Liver (tissue), 9 donors: ENCODE data around the gene RBM20. TPM values are rescaled to one million over a fixed set of nuclear protein-coding genes. Genes with fewer than 3 reads are reported as not detected.

ENCODE experiments used
- DNase-seq: peaks from one replicate; pipeline ENCODE4 v3.0.0-alpha.2; 2017; ENCODE audit warnings: low spot score
- H3K27ac ChIP-seq, 2 donors: one replicate each; pipeline ENCODE4 v1.7.0; 2013; ENCODE audit warnings: inconsistent platforms in 2 of 2, low read length in 2 of 2, control low read depth in 1 of 2, low read depth in 1 of 2, mild to moderate bottlenecking in 1 of 2
- H3K27me3 ChIP-seq, 4 donors: one replicate each; pipeline versions ENCODE4 v1.6.1 to v1.7.0; 2013; ENCODE audit warnings: low read length in 3 of 4, inconsistent platforms in 1 of 4, mild to moderate bottlenecking in 1 of 4, moderate library complexity in 1 of 4; ENCODE audit not compliant: control insufficient read depth in 4 of 4, insufficient read depth in 4 of 4
- H3K36me3 ChIP-seq, 4 donors: one replicate each; pipeline versions ENCODE4 v1.6.1 to v1.7.0; 2013; ENCODE audit warnings: low read length in 3 of 4, mild to moderate bottlenecking in 3 of 4, low read depth in 1 of 4, moderate library complexity in 1 of 4; ENCODE audit not compliant: control insufficient read depth in 4 of 4, insufficient read depth in 3 of 4
- H3K4me1 ChIP-seq, 4 donors: one replicate each; pipeline versions ENCODE4 v1.6.1 to v1.7.0; 2013; ENCODE audit warnings: low read length in 3 of 4, mild to moderate bottlenecking in 3 of 4, moderate library complexity in 1 of 4; ENCODE audit not compliant: control insufficient read depth in 4 of 4, insufficient read depth in 4 of 4
- H3K4me3 ChIP-seq, 3 donors: one replicate each; pipeline versions ENCODE4 v1.6.1 to v1.7.0; 2013; ENCODE audit warnings: low read length in 3 of 3, control low read depth in 1 of 3, low read depth in 1 of 3, mild to moderate bottlenecking in 1 of 3
- H3K9ac ChIP-seq, 2 donors: one replicate each; pipeline ENCODE4 v1.7.0; 2013; ENCODE audit warnings: low read length in 2 of 2, mild to moderate bottlenecking in 2 of 2, moderate library complexity in 2 of 2, control low read depth in 1 of 2, low read depth in 1 of 2
- H3K9me3 ChIP-seq, 4 donors: one replicate each; pipeline versions ENCODE4 v1.6.1 to v1.7.0; 2013; ENCODE audit warnings: low read length in 3 of 4; ENCODE audit not compliant: control insufficient read depth in 4 of 4
- ATF3 ChIP-seq: IDR thresholded peaks from 2 replicates; pipeline ENCODE4 v1.6.1; 2016; ENCODE audit warnings: antibody characterized with exemption
- CTCF ChIP-seq: fragments of 150-350 bp; IDR thresholded peaks from 2 replicates; pipeline ENCODE4 v1.5.1; 2017; ENCODE audit warnings: improper control_type of control experiment, low read depth, low read length; ENCODE audit not compliant: missing input control
- FOXA1 ChIP-seq: IDR thresholded peaks from 2 replicates; pipeline ENCODE4 v1.6.1; 2016; ENCODE audit warnings: antibody characterized with exemption
- FOXA2 ChIP-seq: IDR thresholded peaks from 2 replicates; pipeline ENCODE4 v1.6.1; 2016; ENCODE audit warnings: antibody characterized with exemption
- GABPA ChIP-seq, 2 donors: IDR thresholded peaks in 1 of 2; conservative IDR thresholded peaks in 1 of 2; 2 replicates each; pipeline ENCODE4 v1.6.1; 2016; ENCODE audit warnings: antibody characterized with exemption in 2 of 2, mild to moderate bottlenecking in 1 of 2, moderate library complexity in 1 of 2
- HNF4A ChIP-seq, 2 donors: conservative IDR thresholded peaks; 2 replicates each; pipeline ENCODE4 v1.6.1; 2016; ENCODE audit warnings: antibody characterized with exemption in 2 of 2, mild to moderate bottlenecking in 2 of 2
- HNF4G ChIP-seq: IDR thresholded peaks from 2 replicates; pipeline ENCODE4 v1.6.1; 2016; ENCODE audit warnings: antibody characterized with exemption
- JUND ChIP-seq, 2 donors: IDR thresholded peaks; 2 replicates each; pipeline ENCODE4 v1.6.1; 2016; ENCODE audit warnings: antibody characterized with exemption in 2 of 2
- MAX ChIP-seq: IDR thresholded peaks from 2 replicates; pipeline ENCODE4 v1.6.1; 2016; ENCODE audit warnings: antibody characterized with exemption
- NR2F2 ChIP-seq: IDR thresholded peaks from 2 replicates; pipeline ENCODE4 v1.6.1; 2016; ENCODE audit warnings: antibody characterized with exemption
- REST ChIP-seq: IDR thresholded peaks from 2 replicates; pipeline ENCODE4 v1.6.1; 2016; ENCODE audit warnings: antibody characterized with exemption, mild to moderate bottlenecking
- RXRA ChIP-seq, 2 donors: IDR thresholded peaks; 2 replicates each; pipeline ENCODE4 v1.6.1; 2017 to 2018; ENCODE audit warnings: antibody characterized with exemption in 2 of 2, mild to moderate bottlenecking in 1 of 2
- YY1 ChIP-seq: IDR thresholded peaks from 2 replicates; pipeline ENCODE4 v1.6.1; 2016; ENCODE audit warnings: antibody characterized with exemption, mild to moderate bottlenecking
- ZBTB33 ChIP-seq: IDR thresholded peaks from 2 replicates; pipeline ENCODE4 v1.6.1; 2016; ENCODE audit warnings: antibody characterized with exemption
- WGBS: extraction: QIAGEN DNeasy Blood & Tissue Kit; methylation state at CpG from one replicate; pipeline ENCODE4 v1.1.7; 2013; 5-methylcytosine and 5-hydroxymethylcytosine counted together
- polyA plus RNA-seq, 2 donors: library from polyadenylated mRNA; stranded (reverse) in 1 of 2; unstranded in 1 of 2; fragments of 200-250 nt in 1 of 2; fragments of >200 nt in 1 of 2; fragmentation: Nextera tagmentation in 1 of 2; extraction: Ambion mirVana in 1 of 2; gene quantifications; one replicate each; pipeline versions ENCODE4 v1.2.1 to v1.2.3, GENCODE V29; 2013 to 2015
- total RNA-seq, 2 donors: library from RNA; depleted of rRNA; stranded (reverse); fragments of >200 nt; gene quantifications; one replicate each; pipeline ENCODE4 v1.2.3, GENCODE V29; 2014
- donor health status: healthy.
- donor health status: healthy.
- donor health status: healthy.
- donor health status: healthy.
- donor health status: healthy.

RBM20 gene
- total and polyA plus RNA-seq, 4 donors, result 0.03 to 0.08 (median 0.05) TPM; not detected in 1

GRCh38 chr10:110771991-110772390 lies 127.9 kb downstream of the RBM20 start:
- no peaks in the 10 kb centered on the region for H3K27me3 ChIP-seq
- H3K4me3 ChIP-seq, result no peak overlapping the region
- DNase-seq, result no peak
- H3K9me3 ChIP-seq, result no peaks in the 10 kb centered on the region
- 93% methylated on average over 4 of the region's 4 CpGs for WGBS
- no peak overlapping the region for H3K9ac ChIP-seq
- peaks cover 0 to 19% (median 10%) of the 10 kb centered on the region in 4 donors for H3K4me1 ChIP-seq
- no peak for TF ChIP-seq HNF4G
- TF ChIP-seq GABPA (IDR thresholded peaks at IDR 0.05 in 1 of 2, conservative IDR thresholded peaks at IDR 0.05 in 1 of 2), result no peak
- TF ChIP-seq REST, result no peak
- no peak for TF ChIP-seq HNF4A (conservative IDR thresholded peaks at IDR 0.05)
- no peak overlapping the region for H3K27ac ChIP-seq
- H3K36me3 ChIP-seq, result no peaks in the 10 kb centered on the region

- Histone ChIP-seq H3K4me1 (peaks cover 0 to 19% (median 10%) of the 10 kb centered on the region in 4 donors), H3K9me3 (no peaks in the 10 kb centered on the region), H3K27me3 (no peaks in the 10 kb centered on the region), H3K27ac (no peak overlapping the region), H3K36me3 (no peaks in the 10 kb centered on the region), H3K9ac (no peak overlapping the region), H3K4me3 (no peak overlapping the region)
- TF ChIP-seq YY1, result no peak
- no peak for TF ChIP-seq HNF4A (conservative IDR thresholded peaks at IDR 0.05)
- TF ChIP-seq RXRA (IDR thresholded peaks at IDR 0.05), result no peak
- TF ChIP-seq ZBTB33, result no peak
- no peak for TF ChIP-seq JUND (IDR thresholded peaks at IDR 0.05)
- TF ChIP-seq GABPA (IDR thresholded peaks at IDR 0.05 in 1 of 2, conservative IDR thresholded peaks at IDR 0.05 in 1 of 2), result no peak
- TF ChIP-seq ATF3, result no peak
- no peak for TF ChIP-seq MAX
- no peak for TF ChIP-seq FOXA2
- TF ChIP-seq FOXA1, result no peak
- TF ChIP-seq NR2F2, result no peak
- TF ChIP-seq CTCF, result no peak
- TF ChIP-seq HNF4G, result no peak
- WGBS, result 85% methylated on average over 3 of the region's 3 CpGs
- no peak for DNase-seq
Measured at GRCh38 chr10:110772454-110773025, 128.4 kb downstream of the RBM20 start.
